Measurements from ENCODE around the gene TCF4. TPM values are rescaled to one million over a fixed set of nuclear protein-coding genes. Genes with fewer than 3 reads are reported as not detected.

TCF4 gene
- total RNA-seq, 1 donor from 2014 or later: 62.8 TPM

GRCh38 chr18:55462652-55463051 lies 125.3 kb downstream of the TCF4 start:
- DNase-seq: no peak
- no peak for ATAC-seq
- intact Hi-C loops (cut with micrococcal nuclease): no loop called here

DNA sequence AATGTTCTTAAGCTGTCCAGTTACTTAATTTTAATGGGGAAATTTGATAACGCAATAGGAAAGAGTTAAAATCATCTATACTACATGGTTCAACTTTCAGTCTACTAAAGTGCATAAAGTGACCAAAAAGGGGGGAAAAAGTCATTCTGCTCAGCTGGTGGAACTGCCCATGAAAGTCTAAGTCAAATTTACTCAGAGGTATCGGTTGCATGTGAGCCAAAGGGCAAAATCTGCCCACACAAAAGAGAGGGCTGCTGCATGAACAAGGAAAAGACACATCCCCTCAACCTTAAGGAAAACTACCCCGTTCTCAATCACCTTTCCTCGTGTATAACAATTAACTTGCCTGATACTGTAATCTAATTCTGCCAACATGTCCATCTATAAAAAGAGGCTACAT lies 126.1 kb downstream of the TCF4 start:
- ATAC-seq (no peak), DNase-seq (no peak)
- intact Hi-C loops (cut with micrococcal nuclease): no loop called here

DNA sequence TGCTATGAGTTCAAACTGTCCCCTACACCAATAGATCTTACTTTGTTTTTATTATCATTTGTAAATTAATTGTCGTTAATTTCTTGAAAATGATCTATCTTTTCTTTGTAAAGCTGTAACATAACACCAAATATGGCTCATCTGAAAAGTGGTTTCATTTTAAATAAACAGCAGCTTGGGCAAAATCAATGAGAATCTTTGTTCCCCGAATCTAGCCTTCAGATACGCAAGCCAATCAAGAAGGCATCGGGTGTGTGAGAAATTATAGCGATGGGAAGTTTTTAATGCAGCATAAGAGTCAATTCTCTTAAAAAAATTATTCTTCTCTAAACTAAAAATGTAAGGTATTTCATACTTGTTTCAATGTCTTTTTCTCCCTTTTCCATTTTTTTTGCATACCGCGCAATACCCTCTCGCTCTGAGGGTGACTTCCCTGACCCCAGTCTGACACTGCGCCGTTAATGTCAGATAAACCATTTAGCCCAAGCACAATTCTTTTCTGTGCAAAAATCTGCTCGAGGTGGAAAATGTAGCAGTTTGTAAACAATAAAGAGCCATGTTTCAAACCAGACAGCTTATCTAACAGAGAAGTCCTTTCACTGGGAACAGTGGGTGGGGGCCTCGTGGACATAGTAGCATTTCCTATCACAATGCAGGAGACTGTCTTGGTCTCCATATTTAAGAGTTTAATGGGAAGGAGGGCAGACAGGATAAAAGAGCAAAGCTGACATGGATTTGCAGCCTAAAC lies 129.4 kb downstream of the TCF4 start:
- intact Hi-C loops (cut with micrococcal nuclease): no loop called here
- DNase-seq: no peak
- no peak for ATAC-seq

DNA sequence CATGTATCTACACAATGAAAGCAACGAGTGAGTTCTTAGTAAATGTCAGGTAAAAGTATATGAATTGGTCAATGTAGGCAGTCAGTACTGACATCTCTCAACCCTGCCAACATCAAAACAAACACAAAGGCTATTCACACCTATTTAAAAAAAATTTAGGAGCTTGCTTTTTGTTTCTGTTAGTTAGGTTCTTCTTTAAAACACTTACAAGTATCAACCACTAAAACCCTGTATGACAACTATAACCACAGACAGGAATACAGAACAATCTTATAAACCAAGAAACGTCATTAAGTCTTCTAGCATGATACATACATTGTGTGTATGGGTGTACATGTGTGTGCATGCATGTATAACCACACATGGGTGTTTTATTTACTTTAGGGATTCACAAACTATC lies 131.0 kb downstream of the TCF4 start:
- no peak for ATAC-seq
- DNase-seq: no peak
- intact Hi-C loops (cut with micrococcal nuclease): no loop called here

DNA sequence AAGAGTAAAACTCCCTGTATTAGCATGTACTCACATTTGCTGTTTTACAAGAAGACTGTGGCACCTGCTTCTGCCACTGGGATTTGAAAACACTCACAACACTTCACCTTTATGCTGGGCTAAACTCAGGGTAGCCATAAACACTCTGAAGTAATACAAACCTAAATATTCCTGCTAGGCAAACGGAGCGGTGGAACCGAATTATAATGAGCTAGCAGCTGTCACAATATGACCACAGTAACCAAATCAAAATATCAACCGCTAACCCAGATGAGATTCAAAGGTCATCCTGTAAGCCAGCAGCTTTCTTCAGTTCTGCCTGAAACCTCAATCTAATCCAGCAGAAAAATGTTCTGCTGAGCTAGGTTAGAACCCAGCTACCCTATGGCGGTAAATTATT lies 132.1 kb downstream of the TCF4 start:
- ATAC-seq (no peak), DNase-seq (no peak)
- intact Hi-C loops (cut with micrococcal nuclease): no loop called here

DNA sequence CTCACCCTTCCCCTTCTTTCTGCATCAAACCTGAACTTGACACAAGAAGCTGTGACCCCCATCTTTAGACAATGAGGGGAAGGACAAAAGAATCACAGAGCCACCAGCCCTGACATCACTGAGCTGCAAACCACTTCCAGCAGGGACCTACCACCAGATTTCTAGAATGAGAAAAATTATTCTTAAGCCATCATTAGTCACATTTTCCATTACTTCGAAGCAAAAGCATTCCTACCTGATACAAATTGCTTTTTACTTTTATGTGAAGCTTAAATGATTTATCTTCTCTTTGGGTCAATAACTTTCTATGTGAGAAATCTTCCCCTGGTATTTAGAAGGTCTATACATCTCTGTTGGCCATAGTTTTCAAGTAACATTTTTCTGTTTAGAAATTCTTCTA lies 134.8 kb downstream of the TCF4 start:
- no peak for ATAC-seq
- DNase-seq: no peak
- intact Hi-C loops (cut with micrococcal nuclease): no loop called here

DNA sequence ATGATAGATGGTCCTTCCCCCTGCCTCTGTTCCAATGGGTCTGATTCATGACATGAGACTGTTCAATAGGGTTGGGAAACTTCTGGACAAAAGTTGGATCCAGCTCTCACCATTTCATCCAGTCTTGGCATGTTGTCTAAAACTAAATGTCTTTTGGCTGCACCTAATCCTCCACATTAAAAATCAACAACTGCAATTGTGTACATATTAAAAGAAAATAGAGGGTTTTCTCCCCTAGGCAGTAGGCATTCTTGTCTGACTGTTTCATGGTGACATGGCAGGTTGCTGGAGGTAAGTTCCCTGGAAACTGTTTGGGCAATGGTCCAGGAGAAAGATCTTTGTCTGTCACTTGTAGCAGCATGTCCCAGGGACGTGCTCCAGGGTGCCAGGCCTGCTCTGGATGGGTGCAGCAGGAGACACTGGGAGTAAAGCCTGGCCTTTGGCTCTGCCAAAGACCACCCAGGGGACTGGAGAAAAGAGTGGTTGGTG lies 135.8 kb downstream of the TCF4 start:
- DNase-seq (no peak), ATAC-seq (peak; percentile 74)
- intact Hi-C loops (cut with micrococcal nuclease): no loop called here

GRCh38 chr18:55449412-55450140 lies 138.4 kb downstream of the TCF4 start:
- no peak for ATAC-seq
- intact Hi-C loops (cut with micrococcal nuclease): no loop called here
- DNase-seq: no peak

DNA sequence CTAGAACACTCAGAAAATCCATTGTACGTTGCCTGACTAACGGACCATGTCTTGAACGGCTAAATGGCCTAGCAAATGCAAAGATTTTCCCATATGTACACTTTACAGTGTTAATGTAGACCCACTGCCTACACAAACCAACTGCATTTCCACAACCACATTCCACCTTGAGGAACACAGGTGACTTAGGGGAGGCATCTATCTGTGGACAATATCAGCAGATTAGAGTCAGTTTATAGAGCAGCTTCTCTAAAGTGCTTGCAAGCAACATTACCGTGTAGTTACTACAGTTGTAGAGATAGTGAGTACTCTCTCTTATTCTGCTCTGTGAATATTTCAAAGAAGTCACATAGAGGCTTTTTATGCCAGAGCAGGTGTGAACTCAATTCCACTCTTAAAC lies 139.6 kb downstream of the TCF4 start:
- no peak for DNase-seq
- no peak for ATAC-seq
- intact Hi-C loops (cut with micrococcal nuclease): no loop called here

GRCh38 chr18:55447672-55448018 lies 140.3 kb downstream of the TCF4 start:
- ATAC-seq (no peak), DNase-seq (no peak)
- intact Hi-C loops (cut with micrococcal nuclease): no loop called here

DNA sequence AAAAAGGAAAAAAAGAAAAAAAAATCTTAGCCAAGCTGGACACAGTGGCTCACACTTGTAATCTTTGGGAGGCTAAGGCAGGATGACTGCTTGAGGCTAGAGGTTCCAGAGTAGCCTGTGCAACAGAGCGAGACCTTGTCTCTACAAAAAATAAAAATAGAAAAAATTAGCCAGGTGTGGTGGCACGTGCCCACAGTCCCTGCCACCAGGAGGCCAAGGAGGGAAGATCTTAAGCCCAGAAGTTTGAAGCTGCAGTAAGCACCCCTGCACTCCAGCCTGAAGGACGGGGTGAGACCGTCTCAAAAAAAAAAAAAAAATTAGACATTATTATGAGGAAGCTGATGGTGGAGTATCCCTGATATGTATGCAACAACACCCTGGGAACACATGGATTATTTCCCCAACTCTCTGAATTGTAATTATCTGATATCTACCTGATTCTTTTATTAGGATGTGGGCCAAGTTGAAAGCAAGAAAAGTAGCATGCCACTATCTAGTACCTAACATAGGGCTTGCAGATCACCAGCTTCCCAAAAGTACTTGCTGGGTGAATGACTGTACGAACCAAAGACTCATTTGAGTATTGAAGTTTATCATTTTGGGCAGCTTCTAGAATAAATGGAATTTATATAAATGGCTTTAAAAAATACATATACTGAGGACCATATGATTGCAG lies 140.9 kb downstream of the TCF4 start:
- intact Hi-C loops (cut with micrococcal nuclease): no loop called here
- ATAC-seq: no peak
- DNase-seq: no peak

GRCh38 chr18:55444536-55444935 lies 143.5 kb downstream of the TCF4 start:
- ATAC-seq (no peak), DNase-seq (no peak)
- intact Hi-C loops (cut with micrococcal nuclease): no loop called here

- DNase-seq (no peak), ATAC-seq (no peak)
- intact Hi-C loops (cut with micrococcal nuclease): no loop called here
Observed at GRCh38 chr18:55443776-55444175, 144.2 kb downstream of the TCF4 start.

GRCh38 chr18:55442561-55442960 lies 145.4 kb downstream of the TCF4 start:
- intact Hi-C loops (cut with micrococcal nuclease): no loop called here

GRCh38 chr18:55440988-55441387 lies 147.0 kb downstream of the TCF4 start:
- DNase-seq: no peak
- ATAC-seq: no peak
- intact Hi-C loops (cut with micrococcal nuclease): no loop called here

More at GRCh38 chr18:55442561-55442960, 145.4 kb downstream of the TCF4 start:
- DNase-seq (no peak), ATAC-seq (no peak)

- no peak for ATAC-seq
- no peak for DNase-seq
- intact Hi-C loops (cut with micrococcal nuclease): no loop called here
Observed at GRCh38 chr18:55439056-55439455, 148.9 kb downstream of the TCF4 start.

GRCh38 chr18:55435592-55435991 lies 152.4 kb downstream of the TCF4 start:
- ATAC-seq: peak; percentile 48
- intact Hi-C loops (cut with micrococcal nuclease): no loop called here
- no peak for DNase-seq

DNA sequence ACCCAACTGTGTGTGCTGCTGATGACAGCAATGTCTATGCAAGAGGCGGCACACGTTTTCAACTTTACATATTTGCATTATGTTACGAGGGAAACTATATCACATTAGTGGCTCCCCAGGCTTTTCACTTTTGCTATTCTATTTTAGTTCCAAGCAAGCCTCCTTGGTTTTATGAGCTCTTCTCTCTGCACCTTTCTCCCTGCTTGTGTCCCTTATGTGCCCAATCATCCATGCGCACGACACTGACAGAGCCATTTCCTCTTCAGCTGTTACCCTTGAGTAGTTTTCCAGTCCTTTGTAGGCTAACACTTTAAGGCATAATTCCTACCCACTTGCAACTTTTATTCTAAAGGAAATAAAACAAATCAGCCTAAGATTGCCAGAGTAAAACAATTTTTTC lies 154.3 kb downstream of the TCF4 start:
- intact Hi-C loops (cut with micrococcal nuclease): no loop called here
- DNase-seq: no peak
- peak; percentile 17 for ATAC-seq

DNA sequence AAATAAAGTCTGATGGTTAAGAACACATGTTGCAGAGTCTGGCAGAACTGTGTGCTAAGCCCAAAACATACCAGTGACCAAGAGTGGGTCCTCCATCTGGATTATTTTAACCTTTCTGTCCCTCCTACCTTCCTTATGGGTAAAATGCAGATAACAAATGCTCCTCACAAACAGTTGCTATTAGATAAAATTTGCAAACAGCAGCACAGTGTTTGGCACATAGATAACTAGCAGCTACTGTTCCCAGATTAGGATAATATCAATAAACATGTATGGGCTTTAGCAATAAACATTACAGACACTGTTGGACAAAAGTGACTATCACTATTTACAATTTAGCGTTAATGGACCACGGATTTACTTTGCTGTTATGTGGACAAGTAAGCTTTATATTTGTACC lies 154.9 kb downstream of the TCF4 start:
- ATAC-seq (no peak), DNase-seq (no peak)
- intact Hi-C loops (cut with micrococcal nuclease): no loop called here

GRCh38 chr18:55432307-55433040 lies 155.5 kb downstream of the TCF4 start:
- intact Hi-C loops (cut with micrococcal nuclease): no loop called here
- DNase-seq: no peak
- peak; percentile 65 for ATAC-seq
